HUDEP-2 (cell line): ENCODE measurements around the gene FBLN5.

Source experiments
- DNase-seq, 76 experiments: peaks; one replicate each; lab custom pipeline; 2025; ENCODE audit not compliant: unreplicated experiment in 76 of 76; lab: John Stamatoyannopoulos, UW

The FBLN5 gene

DNA sequence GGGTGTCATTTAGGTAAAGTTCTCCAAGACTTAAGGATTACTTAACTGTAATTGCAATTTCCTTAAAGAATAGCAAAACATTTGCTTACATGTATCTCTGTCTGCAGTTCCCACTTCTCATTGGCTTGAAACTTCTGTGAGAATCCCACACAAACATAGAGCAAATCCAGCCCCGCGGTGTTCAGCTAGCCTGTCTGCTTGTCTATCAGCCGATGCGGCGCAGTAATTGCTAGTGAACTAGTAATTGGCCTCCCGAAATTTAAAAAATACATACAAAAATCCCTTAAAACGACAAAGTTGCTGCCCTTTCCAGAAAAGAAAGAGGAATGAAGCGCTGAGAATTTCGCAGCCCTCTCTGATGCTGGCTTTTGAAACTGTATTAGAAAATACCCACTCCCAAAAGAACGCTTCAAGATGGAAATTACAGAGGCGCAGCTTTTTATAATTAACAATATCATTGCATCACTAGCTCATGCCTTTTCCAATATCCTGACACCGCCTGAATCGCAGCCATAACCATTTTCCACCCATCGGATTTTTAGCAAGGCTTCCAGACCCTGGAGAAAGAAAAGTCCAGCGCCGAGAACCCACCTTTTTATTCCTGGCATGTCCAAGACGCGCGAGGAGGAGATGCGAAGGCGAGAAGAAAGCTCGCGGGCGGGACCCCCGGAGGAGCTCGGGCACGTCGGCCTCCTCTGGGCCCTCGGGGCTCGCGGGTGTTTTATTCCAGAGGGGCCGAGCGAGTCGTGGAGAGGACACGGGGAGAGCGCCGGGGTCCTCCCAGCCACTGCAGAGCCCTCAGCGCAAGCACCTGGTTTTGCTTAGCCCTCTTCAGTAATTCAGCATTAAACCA is 646 bp downstream of the FBLN5 start:
- no peak for DNase-seq

DNA sequence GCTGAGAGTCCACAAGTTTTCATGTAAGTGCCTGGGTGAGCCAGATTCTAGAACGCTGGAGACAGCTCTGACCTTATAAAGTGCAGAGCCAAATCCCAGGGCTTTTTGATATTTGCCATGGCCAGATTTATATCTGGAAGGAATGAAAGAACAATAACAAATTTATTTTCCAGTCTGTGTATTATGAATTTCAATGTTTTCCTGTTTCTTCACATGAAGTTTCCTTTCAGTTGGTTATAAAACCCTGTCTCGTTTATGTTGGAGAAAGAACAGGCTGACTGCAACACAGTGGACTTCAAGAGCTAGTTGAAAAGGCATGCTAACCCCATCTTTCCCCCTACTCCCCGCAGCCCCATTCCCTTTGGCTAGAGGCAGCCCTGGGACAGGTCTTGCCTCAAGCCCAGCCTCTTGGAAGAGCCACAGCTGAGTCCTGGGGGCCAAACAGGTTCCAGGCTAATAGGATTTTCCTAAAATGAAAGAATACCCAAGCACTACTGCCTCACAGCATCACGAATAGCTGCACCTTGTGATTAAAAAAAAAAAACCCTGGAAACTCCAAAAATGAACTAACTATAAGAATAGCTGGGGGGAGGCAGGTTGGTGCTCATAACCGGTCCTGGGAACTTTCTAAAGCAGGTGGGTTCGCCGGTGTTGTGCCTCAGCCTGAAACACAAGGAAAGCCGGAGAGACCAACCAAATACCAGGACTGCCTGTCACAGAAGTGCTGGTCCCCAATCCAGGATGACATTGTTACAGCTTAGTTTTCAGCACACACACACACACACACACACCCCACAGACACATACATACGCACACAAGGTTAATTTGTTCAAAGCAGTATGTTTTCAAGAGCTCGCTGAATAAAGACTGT is 1.5 kb downstream of the FBLN5 start:
- DNase-seq: no peak

DNA sequence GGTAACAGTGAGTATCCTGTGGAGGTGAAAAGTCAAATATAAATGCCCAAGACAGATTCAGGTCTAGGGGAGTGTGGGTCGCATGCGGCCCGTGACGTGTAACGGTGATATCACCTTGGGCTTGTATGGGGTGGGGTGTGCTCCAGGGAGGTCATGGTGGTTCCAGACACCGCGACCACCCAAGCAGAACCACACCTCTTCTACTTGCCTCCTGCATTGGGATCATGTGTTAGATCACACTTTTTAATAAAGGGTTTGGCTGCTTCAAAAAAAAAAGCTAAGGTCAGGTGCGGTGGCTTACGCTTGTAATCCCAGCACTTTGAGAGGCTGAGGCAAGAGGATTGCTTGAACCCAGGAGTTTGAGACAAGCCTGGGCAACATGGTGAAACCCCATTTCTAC is 4.5 kb downstream of the FBLN5 start:
- DNase-seq: no peak

DNA sequence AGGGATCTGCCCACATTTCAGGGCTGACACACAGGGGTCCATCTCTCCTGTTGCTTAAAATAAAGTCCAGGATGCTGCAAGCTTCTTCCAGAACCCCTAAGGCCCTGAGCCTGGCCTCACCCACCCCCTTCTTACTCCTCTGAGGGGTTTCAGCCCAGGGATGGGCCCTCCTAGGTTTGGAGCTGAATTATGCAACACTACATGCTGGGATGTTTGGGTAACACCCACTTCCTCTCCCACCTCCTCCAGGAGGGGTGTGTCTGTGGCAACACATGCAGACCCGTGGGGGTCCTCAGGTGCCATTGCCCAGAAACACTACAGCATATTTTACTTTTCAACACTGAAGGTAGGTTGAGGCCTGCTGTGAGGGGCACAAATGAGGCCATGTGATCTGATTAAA is 5.4 kb downstream of the FBLN5 start:
- no peak for DNase-seq

DNA sequence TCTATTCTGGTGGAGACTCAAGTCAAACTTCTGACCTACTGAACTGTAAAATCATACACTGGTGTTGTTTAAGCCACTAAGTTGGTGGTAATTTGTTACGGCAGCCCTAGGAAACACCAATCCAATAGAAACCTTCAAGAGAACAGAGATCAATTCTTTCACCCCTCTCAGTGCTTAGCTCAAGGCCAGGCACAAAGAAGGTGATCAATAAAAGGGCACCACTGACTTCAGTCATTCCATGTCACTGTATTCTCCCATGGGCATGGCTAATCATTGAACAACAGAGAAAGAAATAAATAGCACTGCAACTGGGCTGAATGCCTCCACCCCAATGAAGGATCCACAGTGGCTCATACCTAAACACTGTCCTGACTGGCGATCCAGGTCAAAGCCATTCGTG is 7.3 kb downstream of the FBLN5 start:
- DNase-seq: no peak

DNA sequence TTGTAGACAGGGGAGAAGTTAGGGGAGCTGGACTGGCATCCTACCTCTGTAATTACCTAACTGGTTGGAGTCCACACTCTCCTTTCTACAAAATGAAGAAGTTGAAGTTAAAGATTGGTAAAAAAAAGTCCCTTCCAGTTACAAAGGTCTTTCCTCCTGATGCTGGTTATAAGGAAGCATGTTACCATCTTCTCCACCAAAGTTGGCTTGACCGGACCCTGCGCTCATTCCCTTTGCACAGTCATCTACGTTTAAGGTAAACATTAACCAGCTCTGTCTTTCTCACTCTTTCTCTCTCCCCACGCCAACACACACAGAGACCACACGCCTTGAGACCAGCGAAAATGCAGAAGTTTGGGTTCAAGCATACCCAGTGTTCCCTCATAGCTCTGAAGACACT is 11.9 kb downstream of the FBLN5 start:
- DNase-seq: no peak

DNA sequence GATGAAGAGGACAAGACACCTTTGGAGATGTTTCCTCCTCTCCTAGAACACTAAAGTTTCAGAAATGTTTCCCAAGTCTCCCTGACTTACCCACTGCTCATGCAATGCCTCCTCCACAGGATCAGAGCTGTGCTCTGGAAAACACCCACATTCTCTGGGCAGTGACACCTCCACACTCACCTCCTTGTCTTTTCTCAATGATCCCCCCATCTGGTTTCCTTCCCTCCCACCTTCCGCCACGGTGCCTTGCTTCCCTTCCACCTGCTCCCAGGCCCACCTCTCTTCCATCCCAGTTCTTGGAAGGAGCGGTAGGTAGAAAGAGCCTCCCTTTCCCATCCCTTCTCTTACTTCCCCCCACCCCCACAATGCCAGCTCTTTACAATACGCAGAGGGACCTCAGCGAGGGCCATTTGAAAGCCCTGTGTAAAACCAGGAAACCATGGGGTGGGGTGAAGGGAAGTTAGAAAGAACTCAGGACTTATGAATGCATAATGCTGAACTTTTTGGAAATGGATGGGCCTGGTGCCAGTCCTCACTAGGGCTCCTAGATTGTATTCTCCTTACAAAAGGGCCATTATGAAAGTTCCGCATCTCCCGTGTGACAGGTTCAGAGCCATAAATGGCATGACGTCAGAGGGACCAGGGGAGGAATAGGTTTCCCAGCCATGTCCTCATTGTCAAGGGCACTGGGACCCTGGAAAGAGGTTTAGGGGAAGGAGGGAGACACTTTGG is 12.8 kb downstream of the FBLN5 start:
- no peak for DNase-seq

DNA sequence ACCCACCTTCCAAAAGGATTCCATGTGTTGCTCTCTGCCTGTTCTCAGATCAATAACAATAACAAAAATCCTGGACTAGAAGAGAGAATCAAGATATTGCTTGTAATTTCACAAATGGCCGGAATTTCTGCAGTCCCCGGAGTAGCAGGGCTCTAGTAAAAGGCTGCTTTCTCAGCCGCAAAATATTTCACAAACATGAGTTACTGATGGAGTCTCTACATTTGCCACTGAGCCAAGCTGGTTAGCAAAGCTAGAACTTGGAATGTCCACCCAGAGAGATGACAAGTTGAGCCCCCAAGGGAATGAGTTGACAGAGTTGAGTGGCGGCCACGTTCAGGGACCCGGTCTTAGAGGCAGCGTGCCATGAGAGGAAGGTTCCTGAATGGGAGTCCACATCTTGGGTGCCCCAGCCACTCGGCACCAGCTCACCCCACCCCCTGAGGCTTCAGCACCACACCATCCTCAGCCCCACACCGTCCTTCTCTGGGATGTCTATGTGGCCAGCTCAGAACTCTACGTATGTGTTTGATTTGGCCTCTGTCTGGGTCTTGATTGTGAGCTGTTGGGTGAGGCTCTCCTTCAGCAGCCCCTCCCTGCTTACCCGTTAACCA is 15.9 kb downstream of the FBLN5 start:
- DNase-seq: no peak

DNA sequence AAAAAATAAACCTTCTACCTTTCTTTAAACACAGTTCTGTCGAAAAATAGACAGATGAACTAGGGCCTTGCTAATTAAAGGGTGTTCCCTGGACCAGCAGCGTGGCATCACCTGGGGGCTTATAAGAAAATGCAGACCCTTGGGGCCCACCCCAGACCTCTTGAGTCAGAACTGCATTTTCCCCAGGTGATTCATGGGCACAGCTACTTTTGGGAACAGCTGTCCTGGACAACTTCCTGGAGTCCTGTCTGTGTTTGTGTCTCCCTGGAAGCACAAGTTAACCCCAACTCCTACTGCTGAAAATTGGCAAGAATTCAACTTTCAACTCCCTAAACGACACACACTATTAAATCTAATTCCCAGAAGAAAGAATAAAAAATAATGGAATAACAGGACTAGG is 17.8 kb downstream of the FBLN5 start:
- no peak for DNase-seq

DNA sequence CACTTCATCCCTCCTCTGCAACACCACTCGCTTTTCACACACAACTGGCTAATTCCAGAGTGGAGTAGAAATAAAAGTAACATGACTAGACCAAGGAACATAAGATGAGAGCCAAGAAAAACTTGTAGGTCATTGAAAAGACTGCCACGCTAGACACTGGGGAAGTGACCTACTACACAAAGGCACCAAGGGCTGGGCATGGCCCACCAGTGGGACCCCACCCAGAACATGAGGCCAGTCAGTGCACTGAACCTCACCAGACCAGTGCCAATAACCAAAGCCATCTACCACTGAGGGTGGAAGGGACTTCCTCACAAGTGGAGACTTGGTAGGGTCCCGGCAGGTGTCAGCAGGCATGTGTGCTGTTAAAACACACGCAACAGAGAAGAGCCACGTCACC is 19.7 kb downstream of the FBLN5 start:
- DNase-seq: no peak

DNA sequence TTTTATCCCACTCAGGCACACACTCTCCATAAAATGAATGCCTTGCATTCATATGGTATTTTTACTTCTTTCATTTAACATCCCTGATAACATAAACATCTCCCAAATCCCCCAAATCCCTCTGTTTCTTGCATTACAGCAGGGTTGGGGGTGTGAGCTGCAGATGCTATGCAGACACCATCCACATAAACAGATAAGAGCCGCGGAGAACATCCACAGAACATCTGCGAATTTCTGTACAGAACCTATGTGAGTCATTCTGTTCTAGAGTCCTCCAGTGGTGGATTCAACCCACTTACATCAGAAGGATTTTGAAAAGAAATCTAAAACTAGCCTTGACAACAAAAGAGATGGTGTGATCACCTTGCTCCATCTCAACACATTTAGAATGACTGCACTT is 20.3 kb downstream of the FBLN5 start:
- no peak for DNase-seq

DNA sequence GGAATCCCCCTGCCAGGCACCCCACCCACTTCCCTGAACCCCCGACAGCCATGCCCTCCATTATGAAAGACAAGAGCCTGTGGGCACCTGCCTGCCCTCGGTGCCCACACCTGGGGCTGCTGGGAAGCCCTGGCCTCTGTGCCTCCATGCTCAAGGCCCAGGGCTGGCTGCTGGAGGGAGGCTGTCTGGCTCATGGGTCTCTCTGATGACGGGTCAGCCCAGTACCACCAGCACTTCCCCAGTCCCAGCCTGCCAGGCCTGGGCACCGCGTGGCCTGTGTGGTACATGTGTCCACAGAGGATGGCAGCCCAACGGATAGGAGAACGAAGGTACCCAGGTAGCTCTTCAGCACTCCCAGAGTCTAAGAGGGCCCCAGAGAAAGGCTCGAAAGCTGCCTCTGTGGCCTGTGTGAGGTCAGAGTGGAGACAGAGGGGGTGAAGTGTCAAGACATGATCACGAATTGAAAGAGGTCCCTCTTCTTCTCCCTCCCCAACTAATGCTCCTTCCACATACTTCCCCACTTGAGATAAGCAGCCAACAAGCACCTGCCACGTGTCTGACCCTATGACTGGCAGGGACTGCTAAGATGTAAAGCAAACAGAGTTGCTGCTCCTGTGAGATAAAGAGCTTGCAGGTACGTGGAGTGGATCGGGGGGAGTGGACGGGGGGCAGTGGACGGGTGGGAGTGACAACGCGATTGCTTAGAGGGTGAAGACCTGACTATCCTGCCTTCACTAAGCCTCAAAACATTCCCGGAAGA is 21.2 kb downstream of the FBLN5 start:
- DNase-seq: no peak

DNA sequence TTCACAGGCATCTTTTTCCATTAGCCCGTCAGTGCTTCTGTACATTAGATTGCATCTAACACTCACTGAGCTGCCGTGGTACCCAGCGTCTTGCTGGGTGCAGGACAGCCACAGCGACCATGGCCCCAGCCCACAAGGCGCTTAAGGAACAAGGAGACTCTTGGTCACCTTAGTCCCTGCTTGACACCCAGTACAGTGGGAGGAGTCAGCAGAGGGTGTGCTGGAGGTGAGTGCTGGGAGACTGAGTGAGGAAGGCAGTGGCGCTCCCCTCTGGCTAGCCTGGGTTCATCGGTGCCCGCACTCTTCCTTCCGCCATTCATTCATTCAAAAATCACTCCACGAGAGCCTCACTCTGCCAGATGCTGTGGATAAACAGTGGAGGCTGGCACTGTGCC is 21.8 kb downstream of the FBLN5 start:
- no peak for DNase-seq

DNA sequence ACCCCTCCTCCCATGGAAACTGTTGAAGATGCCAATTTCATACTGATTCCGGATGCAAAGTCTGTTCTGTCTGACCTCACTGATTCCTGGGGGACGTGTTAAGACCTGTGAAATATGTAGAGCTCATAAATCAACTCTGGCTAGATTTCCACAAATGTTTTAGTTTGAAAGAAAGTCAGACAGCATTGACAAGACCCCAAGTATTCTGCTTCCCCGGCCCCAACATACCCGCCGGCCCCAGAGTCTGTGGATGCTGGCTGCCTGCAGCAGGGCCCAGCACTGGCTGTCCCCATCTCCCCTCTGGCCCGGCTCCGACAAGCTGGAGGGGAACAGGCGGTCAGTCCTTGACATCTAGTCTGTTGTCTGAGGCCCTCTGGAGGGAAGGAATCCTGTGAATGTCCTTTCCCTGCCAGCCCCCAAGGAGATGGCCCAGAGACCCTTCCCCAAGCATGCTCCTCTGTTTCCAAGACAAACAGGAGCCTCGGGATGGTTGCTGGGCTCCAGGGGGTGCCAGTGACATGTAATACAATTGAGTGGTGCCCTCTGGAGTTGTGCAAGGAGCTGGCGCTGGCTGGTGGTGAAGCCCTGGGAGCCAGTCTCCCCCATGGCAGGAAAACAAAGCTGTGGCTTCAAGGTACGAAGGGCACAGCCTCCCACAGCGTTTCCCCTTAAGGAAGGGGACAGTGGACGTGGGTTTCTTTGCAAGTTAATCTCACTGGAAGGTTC is 22.3 kb downstream of the FBLN5 start:
- no peak for DNase-seq

DNA sequence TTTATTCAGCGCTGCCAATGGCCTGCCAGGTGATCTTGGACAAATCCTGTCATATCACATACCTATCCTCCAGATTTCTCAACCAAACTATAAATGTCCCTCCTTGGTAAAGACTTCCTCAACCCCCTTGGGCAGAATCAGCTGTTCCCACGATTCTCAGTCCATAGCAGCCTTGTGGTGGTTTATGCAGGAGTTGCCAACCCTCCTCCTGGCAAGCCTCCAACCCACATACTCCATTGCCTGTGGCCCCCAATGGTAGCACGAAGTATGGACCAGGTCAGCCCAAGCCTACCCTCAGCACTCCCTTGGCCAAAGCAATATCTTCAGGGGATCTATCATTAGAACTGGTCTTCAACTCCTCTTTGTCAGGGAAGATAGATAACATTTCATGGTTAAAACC is 27.0 kb downstream of the FBLN5 start:
- DNase-seq: no peak

DNA sequence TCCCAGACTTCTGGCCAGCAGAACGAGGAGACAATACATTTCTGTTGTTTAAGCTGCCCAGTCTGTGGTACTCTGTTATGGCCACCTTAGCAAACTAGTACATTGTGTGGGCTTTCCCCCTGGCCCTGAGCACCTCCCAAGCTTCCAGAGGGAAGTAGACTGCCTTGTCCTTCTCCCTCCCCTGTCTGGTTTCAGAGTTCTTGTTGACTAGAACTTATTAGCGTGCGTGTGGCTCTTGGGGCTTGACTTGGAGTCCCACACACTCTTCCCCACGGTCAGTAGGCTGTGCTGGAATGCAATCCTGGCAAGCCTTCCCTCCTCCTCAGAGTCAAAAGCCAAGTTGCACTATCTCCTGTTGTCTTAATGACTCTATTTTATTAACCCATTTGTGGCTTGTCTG is 27.7 kb downstream of the FBLN5 start:
- DNase-seq: no peak

DNA sequence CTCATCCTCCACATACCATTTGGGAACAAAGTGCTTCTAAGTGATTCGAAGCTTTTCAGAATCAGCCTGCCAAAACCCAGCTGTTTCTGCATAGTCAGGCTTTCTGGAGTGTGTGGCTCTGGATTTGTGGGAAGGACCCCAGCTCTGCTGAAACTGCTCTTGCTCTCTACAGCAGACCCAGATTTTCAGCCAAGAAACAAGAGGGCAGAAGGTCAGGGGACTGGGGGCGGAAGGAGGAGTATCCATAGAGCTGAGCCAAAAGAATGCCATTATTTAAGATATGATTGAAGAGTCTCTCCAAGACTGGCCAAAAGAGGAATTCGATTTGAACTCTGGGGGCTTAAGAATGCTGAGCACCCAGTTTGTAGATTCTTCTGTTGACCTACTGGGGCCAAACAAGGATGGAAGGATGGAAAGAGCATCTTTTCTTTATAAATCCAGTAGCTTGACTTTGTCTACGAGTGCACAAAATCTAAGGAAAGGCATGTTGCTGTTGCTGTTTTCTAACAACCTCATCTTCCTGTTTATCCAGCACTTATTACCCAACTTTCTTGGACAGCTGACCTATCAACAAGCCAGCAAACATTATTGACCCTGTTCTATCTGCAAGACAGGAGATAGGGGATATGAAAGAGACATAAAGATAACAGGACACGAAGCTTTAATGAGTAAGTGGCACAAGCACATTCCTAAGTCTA is 29.2 kb downstream of the FBLN5 start:
- DNase-seq: no peak

DNA sequence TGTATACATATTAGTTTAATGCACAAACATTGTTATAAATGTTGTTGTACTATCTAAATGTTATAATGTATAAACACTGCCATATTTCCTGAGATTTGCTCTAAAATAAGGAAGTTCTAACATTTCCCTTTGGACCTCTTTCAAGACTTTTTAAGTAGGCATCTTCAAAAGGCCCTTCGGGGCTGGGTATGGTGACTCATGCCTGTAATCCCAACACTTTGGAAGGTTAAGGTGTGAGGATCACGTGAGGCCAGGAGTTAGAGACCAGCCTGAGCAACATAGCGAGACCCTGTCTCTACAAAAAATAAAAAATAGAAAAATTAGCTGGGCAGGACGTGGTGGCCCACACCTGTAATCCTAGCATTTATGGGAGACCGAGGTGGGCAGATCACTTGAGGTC is 35.5 kb downstream of the FBLN5 start:
- DNase-seq: no peak

DNA sequence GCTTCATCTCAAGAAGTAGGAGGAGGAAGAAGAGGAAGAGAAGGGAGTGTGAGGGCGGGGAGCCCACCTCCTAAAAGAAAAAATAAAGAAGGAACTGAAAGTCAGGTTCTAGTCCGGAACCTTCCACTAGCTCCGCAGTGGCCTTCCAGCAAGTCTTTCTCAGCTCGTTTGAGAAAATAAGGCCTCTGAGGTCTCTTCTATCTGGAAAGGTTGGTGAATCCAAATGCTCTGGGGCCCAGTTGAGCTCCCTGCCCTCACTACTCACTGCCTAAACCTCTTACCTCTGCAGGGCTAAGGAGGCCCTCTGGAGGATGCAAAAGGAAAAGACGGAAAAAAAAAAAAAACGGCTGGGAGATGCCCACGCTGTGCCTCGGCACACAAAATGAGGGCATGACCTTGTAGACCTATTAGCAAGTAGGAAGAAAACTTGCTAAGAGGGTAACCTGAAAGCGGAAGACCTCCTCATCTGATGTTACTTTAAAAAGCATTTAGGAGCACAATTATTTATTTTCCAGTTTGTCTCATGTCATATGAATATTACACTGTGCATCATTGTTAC is 35.9 kb downstream of the FBLN5 start:
- DNase-seq: peak in 17 of 76 experiments; percentile 3 to 49 (median 16)
